OCI-LY3 (cell line): ENCODE measurements around the gene ANKRD30A.

Experiments
- H2AFZ ChIP-seq: fragments of 200-600, 300-600 bp; shearing (Covaris generic); 2 replicates; pipeline ENCODE4 v1.6.0; 2014; ENCODE audit warnings: antibody characterized with exemption, low read depth, low read length
- H3K27ac ChIP-seq: fragments of 200-600, 300-600 bp; sonication (generic); 2 replicates; pipeline ENCODE4 v1.5.1; 2014; ENCODE audit warnings: mild to moderate bottlenecking, low read length, moderate library complexity, mixed read lengths
- H3K27me3 ChIP-seq: fragments of 200-600, 300-600 bp; sonication (generic); 2 replicates; pipeline ENCODE4 v1.6.1; 2014; ENCODE audit warnings: low read depth, low read length, mixed read lengths
- H3K36me3 ChIP-seq: fragments of 200-600, 300-600 bp; sonication (generic); replicated peaks from 2 replicates; pipeline ENCODE3; 2014; ENCODE audit warnings: low read depth, low read length, mixed read lengths
- H3K4me1 ChIP-seq: fragments of 300-600, 200-600 bp; sonication (generic); 2 replicates; pipeline ENCODE4 v1.6.1; 2014; ENCODE audit warnings: low read length, mixed read lengths
- H3K4me2 ChIP-seq: fragments of 200-600, 300-600 bp; sonication (generic); 2 replicates; pipeline ENCODE4 v1.6.1; 2014; ENCODE audit warnings: low read length, mixed read lengths
- H3K4me3 ChIP-seq: fragments of 300-600, 200-600 bp; sonication (generic); 2 replicates; pipeline ENCODE4 v1.5.1; 2014; ENCODE audit warnings: antibody characterized with exemption, mild to moderate bottlenecking, low read length, moderate library complexity
- H3K79me2 ChIP-seq: fragments of 300-600, 200-600 bp; shearing (Covaris generic); 2 replicates; pipeline ENCODE4 v1.6.1; 2014; ENCODE audit warnings: mild to moderate bottlenecking, low read length, mixed read lengths
- H3K9ac ChIP-seq: fragments of 300-600, 200-600 bp; shearing (Covaris generic); 2 replicates; pipeline ENCODE4 v1.6.0; 2014; ENCODE audit warnings: mild to moderate bottlenecking, low read length, moderate library complexity
- H3K9me3 ChIP-seq: fragments of 200-600, 300-600 bp; shearing (Covaris generic); 2 replicates; pipeline ENCODE4 v1.6.1; 2014; ENCODE audit warnings: low read length, mixed read lengths; ENCODE audit not compliant: insufficient read depth
- H4K20me1 ChIP-seq: fragments of 200-600, 300-600 bp; sonication (generic); 2 replicates; pipeline ENCODE4 v1.6.1; 2016; ENCODE audit warnings: low read length, mixed read lengths; ENCODE audit not compliant: insufficient read depth
- EZH2phosphoT487 ChIP-seq: fragments of 200-600 bp; shearing (Covaris generic); IDR thresholded peaks from 2 replicates; pipeline ENCODE4 v1.6.1; 2018; ENCODE audit warnings: antibody characterized with exemption, mixed run types, low read depth
- TF ChIP-seq, protein P1 (sequence below): fragments of 200-600, 300-600 bp; sonication (generic); IDR thresholded peaks from 2 replicates; pipeline ENCODE4 v1.5.1; 2014; ENCODE audit warnings: antibody characterized with exemption, low read length, low read depth

ANKRD30A gene

DNA sequence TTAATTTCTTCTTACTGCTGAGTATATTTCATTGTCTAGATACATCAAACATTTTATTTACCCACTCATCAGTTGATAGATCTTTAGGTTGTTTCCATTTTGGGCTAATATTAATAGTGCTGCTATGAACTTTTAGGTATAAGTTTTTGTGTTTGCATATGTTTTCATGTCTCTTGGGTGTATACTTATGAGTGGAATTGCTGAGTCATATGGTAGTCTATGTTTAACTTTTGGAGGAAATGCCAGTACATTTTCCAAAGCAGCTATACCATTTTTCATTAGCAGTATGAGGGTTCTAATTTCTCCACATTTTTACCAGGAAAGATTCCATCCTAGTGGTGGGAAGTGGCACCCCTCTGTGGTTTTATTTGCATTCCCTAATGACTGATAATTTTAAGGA is 101.1 kb downstream of the ANKRD30A start:
- Histone ChIP-seq H3K4me2 (no peak overlapping the region), H3K4me1 (no peaks in the 10 kb centered on the region), H2AFZ (no peak overlapping the region), H3K27ac (no peak overlapping the region), H3K27me3 (no peaks in the 10 kb centered on the region), H3K36me3 (no peaks in the 10 kb centered on the region), H3K9ac (no peak overlapping the region), H3K4me3 (no peak overlapping the region), H3K79me2 (no peaks in the 10 kb centered on the region), H3K9me3 (no peaks in the 10 kb centered on the region), H4K20me1 (no peaks in the 10 kb centered on the region)
- TF ChIP-seq EZH2phosphoT487 = no peak
- TF ChIP-seq, protein P1, sequence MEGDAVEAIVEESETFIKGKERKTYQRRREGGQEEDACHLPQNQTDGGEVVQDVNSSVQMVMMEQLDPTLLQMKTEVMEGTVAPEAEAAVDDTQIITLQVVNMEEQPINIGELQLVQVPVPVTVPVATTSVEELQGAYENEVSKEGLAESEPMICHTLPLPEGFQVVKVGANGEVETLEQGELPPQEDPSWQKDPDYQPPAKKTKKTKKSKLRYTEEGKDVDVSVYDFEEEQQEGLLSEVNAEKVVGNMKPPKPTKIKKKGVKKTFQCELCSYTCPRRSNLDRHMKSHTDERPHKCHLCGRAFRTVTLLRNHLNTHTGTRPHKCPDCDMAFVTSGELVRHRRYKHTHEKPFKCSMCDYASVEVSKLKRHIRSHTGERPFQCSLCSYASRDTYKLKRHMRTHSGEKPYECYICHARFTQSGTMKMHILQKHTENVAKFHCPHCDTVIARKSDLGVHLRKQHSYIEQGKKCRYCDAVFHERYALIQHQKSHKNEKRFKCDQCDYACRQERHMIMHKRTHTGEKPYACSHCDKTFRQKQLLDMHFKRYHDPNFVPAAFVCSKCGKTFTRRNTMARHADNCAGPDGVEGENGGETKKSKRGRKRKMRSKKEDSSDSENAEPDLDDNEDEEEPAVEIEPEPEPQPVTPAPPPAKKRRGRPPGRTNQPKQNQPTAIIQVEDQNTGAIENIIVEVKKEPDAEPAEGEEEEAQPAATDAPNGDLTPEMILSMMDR = no peak

DNA sequence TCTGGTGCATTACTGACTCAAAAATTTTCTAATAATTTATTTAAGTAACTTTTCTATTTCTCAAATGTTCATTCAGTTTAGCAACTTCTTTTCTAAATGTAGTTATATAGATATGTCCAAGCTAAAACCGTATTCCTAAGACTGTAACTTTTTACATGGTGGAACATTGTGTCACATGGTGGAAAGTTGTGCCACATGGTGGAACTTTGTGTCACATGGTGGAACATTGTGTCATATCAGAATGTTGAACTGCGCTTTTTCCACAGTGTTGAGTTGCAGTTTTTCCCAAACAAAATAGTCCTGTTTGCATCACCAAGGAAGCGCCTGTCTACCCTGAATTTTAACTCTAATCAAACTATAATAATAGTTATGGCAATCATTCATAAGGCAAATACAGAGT is 109.3 kb downstream of the ANKRD30A start:
- H4K20me1 ChIP-seq = no peaks in the 10 kb centered on the region
- TF ChIP-seq, protein P1 = no peak
- TF ChIP-seq EZH2phosphoT487 = no peak
- no peak overlapping the region for H3K4me2 ChIP-seq
- H3K79me2 ChIP-seq = no peaks in the 10 kb centered on the region
- no peaks in the 10 kb centered on the region for H3K36me3 ChIP-seq
- H3K9ac ChIP-seq = no peak overlapping the region
- H3K9me3 ChIP-seq = no peaks in the 10 kb centered on the region
- no peak overlapping the region for H3K4me3 ChIP-seq
- no peaks in the 10 kb centered on the region for H3K4me1 ChIP-seq
- H3K27ac ChIP-seq = no peak overlapping the region
- no peak overlapping the region for H2AFZ ChIP-seq
- H3K27me3 ChIP-seq = no peaks in the 10 kb centered on the region

DNA sequence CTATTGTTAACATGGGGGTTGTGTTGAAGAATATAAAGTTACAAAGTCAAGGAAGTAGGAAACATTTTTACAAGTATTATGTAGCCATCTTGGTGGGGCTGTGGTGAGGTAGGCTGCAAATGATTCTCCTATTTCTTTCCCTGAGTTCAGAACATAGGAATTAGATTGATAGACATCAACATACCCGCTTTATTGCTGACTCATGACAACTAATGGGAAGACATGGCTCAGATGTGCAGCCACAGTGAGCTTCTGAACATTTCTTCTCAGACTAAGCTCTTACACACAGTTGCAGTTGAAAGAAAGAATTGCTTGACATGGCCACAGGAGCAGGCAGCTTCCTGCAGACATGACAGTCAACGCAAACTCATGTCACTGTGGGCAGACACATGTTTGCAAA is 110.7 kb downstream of the ANKRD30A start:
- no peaks in the 10 kb centered on the region for H3K79me2 ChIP-seq
- no peaks in the 10 kb centered on the region for H3K9me3 ChIP-seq
- no peak overlapping the region for H3K27ac ChIP-seq
- no peak overlapping the region for H3K4me2 ChIP-seq
- H2AFZ ChIP-seq = no peak overlapping the region
- H3K4me3 ChIP-seq = no peak overlapping the region
- H3K9ac ChIP-seq = no peak overlapping the region
- no peak for TF ChIP-seq EZH2phosphoT487
- TF ChIP-seq, protein P1 = no peak
- no peaks in the 10 kb centered on the region for H4K20me1 ChIP-seq
- H3K27me3 ChIP-seq = no peaks in the 10 kb centered on the region
- H3K36me3 ChIP-seq = no peaks in the 10 kb centered on the region
- no peaks in the 10 kb centered on the region for H3K4me1 ChIP-seq

DNA sequence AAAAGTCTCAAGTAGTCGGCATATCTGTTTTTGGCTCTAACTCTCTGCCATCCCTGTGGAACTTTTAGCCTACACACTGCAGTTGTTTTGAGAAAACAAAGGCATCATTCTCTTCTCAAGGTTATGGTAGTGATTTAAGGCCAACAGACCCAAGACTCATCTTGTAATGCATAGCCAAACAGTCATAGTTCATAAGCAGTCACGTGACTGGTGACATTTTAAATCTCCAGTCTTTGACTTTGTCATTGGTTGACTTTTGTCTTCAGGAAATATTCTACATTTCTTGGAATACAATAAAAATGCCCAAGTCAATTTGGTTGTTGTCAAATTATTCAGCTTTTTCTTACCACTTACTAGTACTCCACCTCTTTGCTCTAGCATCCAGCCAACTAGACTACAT is 114.8 kb downstream of the ANKRD30A start:
- H3K9ac ChIP-seq = no peak overlapping the region
- H3K9me3 ChIP-seq = no peaks in the 10 kb centered on the region
- H3K4me2 ChIP-seq = no peak overlapping the region
- no peak overlapping the region for H3K4me3 ChIP-seq
- H2AFZ ChIP-seq = no peak overlapping the region
- H3K27me3 ChIP-seq = no peaks in the 10 kb centered on the region
- no peaks in the 10 kb centered on the region for H3K79me2 ChIP-seq
- no peaks in the 10 kb centered on the region for H4K20me1 ChIP-seq
- no peak overlapping the region for H3K27ac ChIP-seq
- H3K36me3 ChIP-seq = no peaks in the 10 kb centered on the region
- TF ChIP-seq, protein P1 = no peak
- TF ChIP-seq EZH2phosphoT487 = no peak
- H3K4me1 ChIP-seq = no peaks in the 10 kb centered on the region
